Body of pancreas (tissue), 4 donors: ENCODE results near the gene OR6C68. TPM values are rescaled to one million over a fixed set of nuclear protein-coding genes. Genes with fewer than 3 reads are reported as not detected.
A peak's percentile ranks its signal among the peaks of the same experiment; 100 is the strongest.

Experiments
- ATAC-seq: fragments of 150-250 bp; one replicate; pipeline ENCODE4 v1.9.1; 2016
- DNase-seq, 4 donors: peaks; one replicate each; pipeline ENCODE4 v3.0.0-alpha.2; 2019
- H3K27ac ChIP-seq, 4 donors: fragments of 200-600 bp; sonication (generic); 1 replicate in 3 of 4; 2 replicates in 1 of 4; pipeline versions ENCODE4 v1.5.1 to v1.6.1; 2016 to 2019; ENCODE audit warnings: mild to moderate bottlenecking in 1 of 4, mixed read lengths in 1 of 4, moderate library complexity in 1 of 4
- H3K27me3 ChIP-seq, 2 donors: fragments of 200-600 bp; sonication (generic); one replicate each; pipeline ENCODE4 v1.6.0; 2016; ENCODE audit warnings: mild to moderate bottlenecking in 1 of 2
- H3K36me3 ChIP-seq, 2 donors: fragments of 200-600 bp; sonication (generic); replicated peaks in 1 of 2; 2 replicates each; pipeline ENCODE4 v1.5.1; 2016; ENCODE audit warnings: low read depth in 2 of 2; ENCODE audit not compliant: insufficient read depth in 1 of 2
- H3K4me1 ChIP-seq: fragments of 200-600 bp; sonication (generic); one replicate; pipeline ENCODE4 v1.6.0; 2016
- H3K4me3 ChIP-seq, 2 donors: fragments of 200-600 bp; sonication (generic); 1 replicate in 1 of 2; 2 replicates in 1 of 2; pipeline ENCODE4 v1.5.1; 2016 to 2019
- H3K9me3 ChIP-seq, 3 donors: fragments of 200-600 bp; sonication (generic); 1 replicate in 2 of 3; 2 replicates in 1 of 3; pipeline ENCODE4 v1.5.1; 2016
- POLR2A ChIP-seq, 3 donors: fragments of 450-650 bp; IDR thresholded peaks; one replicate each; pipeline ENCODE4 v1.6.1; 2016; ENCODE audit warnings: antibody characterized with exemption in 3 of 3, mild to moderate bottlenecking in 2 of 3
- WGBS, 2 donors: methylation state at CpG; one replicate each; pipeline ENCODE4 v1.1.5; 2017; 5-methylcytosine and 5-hydroxymethylcytosine counted together
- intact Hi-C: fragments of 100-400 bp; cut with DNase I; formaldehyde crosslinking; loops from one replicate; pipeline ENCODE4 v1.15.1; 2023
- total RNA-seq, 2 donors: library from RNA; depleted of rRNA; stranded (reverse); fragments of >200 nt; gene quantifications; one replicate each; pipeline ENCODE4 v1.1.0, GENCODE V29; 2016
- TF ChIP-seq, protein P1 (sequence below), 7 experiments: fragments of 450-650 bp in 4 of 7; fragments of 200-600 bp in 3 of 7; sonication (generic) in 3 of 7; IDR thresholded peaks; one replicate each; pipeline ENCODE4 v1.5.1; 2016 to 2019; ENCODE audit warnings: antibody characterized with exemption in 7 of 7

Gene OR6C68
- total RNA-seq, 2 donors from 2014 or later: not detected

GRCh38 chr12:55495490-55495889 lies 3.3 kb downstream of the OR6C68 start:
- WGBS, 2 donors: 24 to 25% methylated on average over 5 of the region's 5 CpGs
- peaks cover 13% of the 10 kb centered on the region for H3K4me1 ChIP-seq
- TF ChIP-seq POLR2A (IDR thresholded peaks at IDR 0.05): no peak
- TF ChIP-seq, protein P1, sequence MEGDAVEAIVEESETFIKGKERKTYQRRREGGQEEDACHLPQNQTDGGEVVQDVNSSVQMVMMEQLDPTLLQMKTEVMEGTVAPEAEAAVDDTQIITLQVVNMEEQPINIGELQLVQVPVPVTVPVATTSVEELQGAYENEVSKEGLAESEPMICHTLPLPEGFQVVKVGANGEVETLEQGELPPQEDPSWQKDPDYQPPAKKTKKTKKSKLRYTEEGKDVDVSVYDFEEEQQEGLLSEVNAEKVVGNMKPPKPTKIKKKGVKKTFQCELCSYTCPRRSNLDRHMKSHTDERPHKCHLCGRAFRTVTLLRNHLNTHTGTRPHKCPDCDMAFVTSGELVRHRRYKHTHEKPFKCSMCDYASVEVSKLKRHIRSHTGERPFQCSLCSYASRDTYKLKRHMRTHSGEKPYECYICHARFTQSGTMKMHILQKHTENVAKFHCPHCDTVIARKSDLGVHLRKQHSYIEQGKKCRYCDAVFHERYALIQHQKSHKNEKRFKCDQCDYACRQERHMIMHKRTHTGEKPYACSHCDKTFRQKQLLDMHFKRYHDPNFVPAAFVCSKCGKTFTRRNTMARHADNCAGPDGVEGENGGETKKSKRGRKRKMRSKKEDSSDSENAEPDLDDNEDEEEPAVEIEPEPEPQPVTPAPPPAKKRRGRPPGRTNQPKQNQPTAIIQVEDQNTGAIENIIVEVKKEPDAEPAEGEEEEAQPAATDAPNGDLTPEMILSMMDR (IDR thresholded peaks at IDR 0.05): no peak
- no peak overlapping the region for H3K27ac ChIP-seq
- no peaks in the 10 kb centered on the region for H3K36me3 ChIP-seq
- no peaks in the 10 kb centered on the region for H3K9me3 ChIP-seq
- intact Hi-C loops: no loop called here
- ATAC-seq: peak; percentile 63
- no peaks in the 10 kb centered on the region for H3K27me3 ChIP-seq
- peak in 1 of 4 donors; percentile 7 for DNase-seq
- H3K4me3 ChIP-seq: no peak overlapping the region

- peak overlapping the region in 3 of 4 donors; percentile 33 to 55 (median 49) for H3K27ac ChIP-seq
Measured at GRCh38 chr12:55499231-55499630, 7.1 kb downstream of the OR6C68 start.

GRCh38 chr12:55499810-55500252 lies 7.7 kb downstream of the OR6C68 start:
- Histone ChIP-seq H3K27me3 (no peaks in the 10 kb centered on the region), H3K4me3 (no peak overlapping the region), H3K27ac (peak overlapping the region in 3 of 4 donors; percentile 33 to 55 (median 49)), H3K9me3 (no peaks in the 10 kb centered on the region), H3K4me1 (peaks cover 13% of the 10 kb centered on the region), H3K36me3 (no peaks in the 10 kb centered on the region)
- 7 to 12% methylated on average over 2 of the region's 2 CpGs for WGBS, 2 donors
- no peak for TF ChIP-seq POLR2A (IDR thresholded peaks at IDR 0.05)
- TF ChIP-seq, protein P1 (IDR thresholded peaks at IDR 0.05): no peak
- DNase-seq (peak in 3 of 4 donors; percentile 18 to 49 (median 47)), ATAC-seq (peak; percentile 74)
- intact Hi-C loops: no loop called here

More at GRCh38 chr12:55499231-55499630, 7.1 kb downstream of the OR6C68 start:
- WGBS, 2 donors: 54 to 70% methylated on average over 4 of the region's 4 CpGs
- H3K36me3 ChIP-seq: no peaks in the 10 kb centered on the region
- no peaks in the 10 kb centered on the region for H3K27me3 ChIP-seq
- TF ChIP-seq POLR2A (IDR thresholded peaks at IDR 0.05): no peak
- TF ChIP-seq, protein P1 (IDR thresholded peaks at IDR 0.05): no peak
- no peaks in the 10 kb centered on the region for H3K9me3 ChIP-seq
- DNase-seq (no peak), ATAC-seq (no peak)
- H3K4me3 ChIP-seq: no peak overlapping the region
- H3K4me1 ChIP-seq: peaks cover 13% of the 10 kb centered on the region
- intact Hi-C loops: no loop called here

GRCh38 chr12:55501601-55502000 lies 9.4 kb downstream of the OR6C68 start:
- ATAC-seq: no peak
- TF ChIP-seq, protein P1 (IDR thresholded peaks at IDR 0.05): no peak
- TF ChIP-seq POLR2A (IDR thresholded peaks at IDR 0.05): no peak
- no peak for DNase-seq
- Histone ChIP-seq H3K27me3 (no peaks in the 10 kb centered on the region), H3K36me3 (no peaks in the 10 kb centered on the region), H3K4me1 (peaks cover 13% of the 10 kb centered on the region), H3K27ac (no peak overlapping the region), H3K9me3 (no peaks in the 10 kb centered on the region), H3K4me3 (no peak overlapping the region)
- intact Hi-C loops: no loop called here
- WGBS, 2 donors: 22 to 28% methylated on average over 2 of the region's 2 CpGs

GRCh38 chr12:55515696-55516095 lies 23.5 kb downstream of the OR6C68 start:
- TF ChIP-seq POLR2A (IDR thresholded peaks at IDR 0.05): no peak
- TF ChIP-seq, protein P1 (IDR thresholded peaks at IDR 0.05): no peak
- intact Hi-C loops: no loop called here
- no peak overlapping the region for H3K4me3 ChIP-seq
- no peaks in the 10 kb centered on the region for H3K4me1 ChIP-seq
- 80 to 93% methylated on average over 1 of the region's 1 CpG for WGBS, 2 donors
- no peak overlapping the region for H3K27ac ChIP-seq
- no peaks in the 10 kb centered on the region for H3K36me3 ChIP-seq
- H3K27me3 ChIP-seq: no peaks in the 10 kb centered on the region
- H3K9me3 ChIP-seq: no peaks in the 10 kb centered on the region
- DNase-seq: no peak
- no peak for ATAC-seq
